OCI-LY7 (cell line): ENCODE results near the gene DLGAP1.

Experiments
- EZH2phosphoT487 ChIP-seq: fragments of 200-600 bp; sonication (generic); IDR thresholded peaks from 2 replicates; pipeline ENCODE4 v1.6.1; 2018; ENCODE audit warnings: low read depth, borderline replicate concordance, mild to moderate bottlenecking, mixed run types, antibody characterized with exemption, low read length, moderate library complexity, mixed read lengths
- TF ChIP-seq, protein P1 (sequence below): fragments of 200-600 bp; sonication (generic); conservative IDR thresholded peaks from 2 replicates; pipeline ENCODE4 v1.5.1; 2014; ENCODE audit warnings: mild to moderate bottlenecking, antibody characterized with exemption, low read length, moderate library complexity, mixed read lengths

DNA sequence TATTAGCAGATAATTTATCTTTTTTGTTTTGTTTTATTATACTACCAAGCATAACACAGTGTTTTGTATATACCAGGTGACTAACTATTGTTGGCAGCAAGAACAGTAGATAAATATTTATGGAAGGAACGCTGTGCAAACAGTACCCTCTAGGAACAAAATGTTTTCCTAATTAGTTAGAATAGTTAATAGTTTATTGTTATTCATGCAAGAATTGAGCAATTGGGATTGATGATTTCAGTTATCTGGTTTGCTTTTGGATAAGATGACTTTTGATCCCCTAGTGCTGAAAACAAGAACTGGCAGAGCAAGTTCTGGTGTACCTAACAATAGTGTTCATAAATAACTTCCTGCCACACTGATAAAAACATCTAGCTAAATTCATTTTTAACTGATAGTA, 681.8 kb downstream of the DLGAP1 start:
- TF ChIP-seq, protein P1, sequence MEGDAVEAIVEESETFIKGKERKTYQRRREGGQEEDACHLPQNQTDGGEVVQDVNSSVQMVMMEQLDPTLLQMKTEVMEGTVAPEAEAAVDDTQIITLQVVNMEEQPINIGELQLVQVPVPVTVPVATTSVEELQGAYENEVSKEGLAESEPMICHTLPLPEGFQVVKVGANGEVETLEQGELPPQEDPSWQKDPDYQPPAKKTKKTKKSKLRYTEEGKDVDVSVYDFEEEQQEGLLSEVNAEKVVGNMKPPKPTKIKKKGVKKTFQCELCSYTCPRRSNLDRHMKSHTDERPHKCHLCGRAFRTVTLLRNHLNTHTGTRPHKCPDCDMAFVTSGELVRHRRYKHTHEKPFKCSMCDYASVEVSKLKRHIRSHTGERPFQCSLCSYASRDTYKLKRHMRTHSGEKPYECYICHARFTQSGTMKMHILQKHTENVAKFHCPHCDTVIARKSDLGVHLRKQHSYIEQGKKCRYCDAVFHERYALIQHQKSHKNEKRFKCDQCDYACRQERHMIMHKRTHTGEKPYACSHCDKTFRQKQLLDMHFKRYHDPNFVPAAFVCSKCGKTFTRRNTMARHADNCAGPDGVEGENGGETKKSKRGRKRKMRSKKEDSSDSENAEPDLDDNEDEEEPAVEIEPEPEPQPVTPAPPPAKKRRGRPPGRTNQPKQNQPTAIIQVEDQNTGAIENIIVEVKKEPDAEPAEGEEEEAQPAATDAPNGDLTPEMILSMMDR = 0 out of 2 replicates have a peak, but pooled peaks have one; percentile 23
- TF ChIP-seq EZH2phosphoT487 = no peak
